HG02870 (cell line): ENCODE data around the gene POT1.

Source experiments
- ATAC-seq: cut with Tn5 transposase; IDR thresholded peaks from one replicate; pipeline ENCODE4 v1.9.1; 2021; ENCODE audit warnings: mild to moderate bottlenecking, moderate library complexity; ENCODE audit not compliant: unreplicated experiment

The POT1 gene

GRCh38 chr7:124776153-124776552 is 153.5 kb downstream of the POT1 start:
- no peak for ATAC-seq

- no peak for ATAC-seq
These were observed 154.2 kb downstream of the POT1 start for GRCh38 chr7:124775422-124775821.

- no peak for ATAC-seq
These were observed 155.7 kb downstream of the POT1 start for GRCh38 chr7:124773938-124774337.

- no peak for ATAC-seq
These were observed 156.3 kb downstream of the POT1 start for GRCh38 chr7:124773339-124773738.
